IPS DF 4.7 (cell line): ENCODE measurements around the gene CBX6.
"Not testable (repeated sequence)": the region's sequence is repeated elsewhere in the genome, so short reads cannot be mapped to it uniquely, and the experiment has no call there.

Experiments
- DNase-seq: peaks from one replicate; pipeline ENCODE4 v3.0.0-alpha.2; 2013; ENCODE audit warnings: low spot score; ENCODE audit errors: extremely low read depth

CBX6 gene

DNA sequence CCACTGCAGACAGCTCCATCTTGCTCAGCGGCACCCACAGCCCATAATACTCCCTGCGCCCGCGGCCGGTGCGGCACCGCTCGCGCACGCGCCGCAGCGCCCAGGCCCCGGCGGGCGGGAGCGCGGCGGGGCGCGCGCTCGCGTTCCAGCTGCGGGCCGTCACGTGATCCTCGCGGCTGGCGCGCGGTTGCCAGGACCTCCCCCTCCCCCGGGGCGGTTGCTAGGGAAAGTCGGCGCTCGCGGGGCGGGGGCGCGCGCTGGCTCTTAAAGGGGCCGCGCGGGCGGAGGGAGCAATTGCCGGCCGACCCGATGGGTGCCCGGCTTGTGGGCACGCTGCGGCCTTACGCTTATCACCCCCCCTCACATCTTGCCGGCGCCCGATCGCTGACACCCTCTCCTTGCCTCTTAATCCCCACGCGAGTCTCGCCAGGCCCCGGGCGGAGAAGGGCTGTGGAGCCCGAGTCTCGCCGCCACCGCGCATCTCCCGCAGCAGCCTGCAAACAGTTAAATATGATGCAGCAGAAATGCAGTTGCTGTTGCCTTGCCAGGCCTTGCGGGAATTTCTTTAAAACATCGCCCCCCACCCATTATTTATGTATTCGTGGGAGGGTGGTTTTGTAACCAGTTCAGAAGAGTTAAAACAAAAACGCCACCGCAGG, at the start of gene CBX6:
Gene CBX6 (minus strand): TSS at position 45 of the 659 bp plus-strand sequence. CDS start 26 bp downstream, at position 19.
- DNase-seq: no peak

GRCh38 chr22:38921806-38922205, 49.8 kb upstream of the CBX6 start:
- DNase-seq: no peak

GRCh38 chr22:38921120-38921519, 49.1 kb upstream of the CBX6 start:
- no peak for DNase-seq

DNA sequence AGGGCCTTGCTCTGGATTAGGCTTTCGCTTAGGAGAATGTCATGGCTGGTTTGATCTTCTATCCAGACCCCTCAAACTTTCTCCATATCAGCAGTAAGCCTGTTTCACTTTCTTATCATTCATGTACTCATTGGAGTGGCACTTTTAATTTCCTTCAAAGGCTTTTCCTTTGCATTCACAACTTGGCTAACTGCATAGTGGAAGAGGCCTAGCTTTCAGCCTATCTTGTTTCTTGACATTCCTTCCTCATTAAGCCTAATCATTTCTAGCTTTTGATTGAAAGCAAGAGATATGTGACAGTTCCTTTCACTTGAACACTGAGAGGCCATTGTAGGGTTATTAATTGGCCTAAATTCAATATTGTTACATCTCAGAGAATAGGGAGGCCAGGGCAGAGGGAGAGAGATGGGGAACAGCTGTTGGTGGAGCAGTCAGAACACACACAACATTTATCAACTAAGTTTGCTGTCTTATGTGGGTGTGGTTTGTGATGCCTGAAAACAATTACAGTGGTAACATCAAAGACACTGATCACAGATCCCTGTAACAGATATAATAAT, 47.7 kb upstream of the CBX6 start:
- DNase-seq: no peak

DNA sequence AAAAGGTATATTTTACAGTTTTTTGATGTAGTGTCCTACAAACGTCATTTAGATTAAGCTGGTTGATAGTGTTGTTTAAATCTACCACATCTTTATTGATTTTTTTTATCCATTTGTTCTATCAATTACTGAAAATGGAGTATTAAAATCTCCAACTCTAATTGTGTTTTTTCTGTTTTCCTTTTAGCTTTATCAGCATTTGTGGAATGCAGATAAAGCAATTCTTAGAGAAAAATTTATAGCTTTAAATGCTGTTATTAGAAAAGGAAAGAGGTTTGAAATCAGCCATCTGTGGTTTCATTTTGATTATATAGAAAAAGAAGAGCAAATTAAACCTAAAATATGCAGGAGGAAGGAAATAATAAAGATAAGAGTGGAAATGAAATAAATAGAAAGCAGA, 39.4 kb upstream of the CBX6 start:
- no peak for DNase-seq

DNA sequence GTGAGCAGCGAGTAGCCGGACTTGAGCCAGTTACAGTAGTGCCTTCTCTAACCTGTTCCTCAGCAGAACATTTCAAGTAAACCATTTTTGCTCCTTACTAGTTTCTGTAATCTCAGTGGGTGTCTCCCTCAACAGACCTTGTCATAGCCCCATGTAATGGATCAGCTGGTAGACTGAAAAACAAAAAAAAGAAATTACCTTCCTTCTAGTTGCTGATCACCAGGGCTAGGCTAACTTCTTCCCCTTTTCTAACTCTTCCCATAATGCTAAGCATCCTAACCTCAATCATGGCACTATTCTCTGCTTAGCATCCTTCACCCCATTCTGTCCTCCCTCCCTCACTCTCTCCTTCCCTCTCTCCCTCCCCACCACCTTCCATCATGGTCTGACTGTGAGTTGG, 35.8 kb upstream of the CBX6 start:
- DNase-seq: no peak

- DNase-seq: no peak
These were observed 34.0 kb upstream of the CBX6 start for GRCh38 chr22:38906052-38906451.

GRCh38 chr22:38904052-38904617, 32.1 kb upstream of the CBX6 start:
- DNase-seq: not testable (repeated sequence)

DNA sequence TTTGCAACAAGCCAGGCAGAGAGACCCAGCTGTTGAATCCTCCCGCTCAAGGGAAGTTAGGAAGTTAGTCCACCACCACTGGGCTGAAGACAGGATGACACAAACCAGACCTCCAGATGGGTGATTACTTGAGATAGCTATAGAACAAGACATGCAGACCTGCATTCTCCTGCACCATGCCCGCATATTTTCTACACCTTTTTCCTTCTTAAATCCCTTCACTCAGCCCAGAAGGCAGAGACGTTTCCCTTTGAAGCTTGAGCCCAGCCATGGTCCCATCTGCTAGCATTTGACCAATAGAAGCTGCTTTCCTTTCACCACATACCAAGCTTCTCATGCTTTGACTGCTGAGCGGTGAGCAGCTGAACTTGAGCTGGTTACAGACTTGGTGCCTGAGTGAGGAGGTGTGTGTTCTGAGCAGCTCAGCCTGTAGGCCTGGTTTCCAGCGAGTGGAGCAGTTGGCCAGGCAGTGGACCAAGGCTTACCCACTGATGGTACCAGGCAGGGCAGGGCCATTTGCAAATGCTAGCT, 29.2 kb upstream of the CBX6 start:
- no peak for DNase-seq

DNA sequence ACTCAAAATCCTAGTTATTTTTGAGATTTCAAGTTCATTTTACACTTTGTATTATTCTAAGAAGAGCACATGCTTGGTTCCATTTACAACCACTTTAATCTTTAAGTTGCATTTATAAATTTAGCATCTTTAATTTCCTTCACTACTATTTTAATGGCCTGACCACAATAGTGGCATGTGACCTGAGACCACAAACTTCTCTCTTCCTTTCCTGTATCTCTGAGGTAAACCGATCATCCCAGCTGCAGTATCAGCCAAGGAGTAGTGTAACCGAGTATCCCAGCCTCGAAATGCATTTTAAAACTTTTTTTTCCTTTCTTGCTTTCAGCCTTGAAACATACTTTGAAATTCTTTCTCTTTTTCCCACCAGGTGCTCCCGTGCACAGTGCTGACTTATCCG, 28.7 kb upstream of the CBX6 start:
- DNase-seq: no peak

GRCh38 chr22:38891256-38891655, 19.2 kb upstream of the CBX6 start:
- no peak for DNase-seq

- DNase-seq: no peak
These were observed 18.4 kb upstream of the CBX6 start for GRCh38 chr22:38890377-38890776.

DNA sequence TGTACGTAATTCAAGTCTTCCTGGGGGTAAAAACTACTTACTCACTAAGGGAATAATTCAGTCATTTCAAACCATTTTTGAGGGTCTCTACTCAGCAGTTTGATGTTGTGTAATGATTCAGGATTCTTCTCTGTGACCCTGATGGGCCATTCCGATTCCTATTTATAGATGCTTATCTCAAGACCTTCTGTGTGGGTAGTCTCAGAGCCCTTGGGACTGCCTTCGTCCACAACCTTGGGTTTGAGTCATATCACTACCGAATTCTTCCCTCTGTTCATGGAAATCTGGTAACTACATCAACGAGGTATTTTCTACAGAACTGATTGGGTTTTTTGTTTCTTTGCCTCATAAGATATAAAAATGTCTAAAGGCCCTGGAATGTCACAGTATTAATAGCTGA, 14.3 kb upstream of the CBX6 start:
- no peak for DNase-seq

- DNase-seq: no peak
These were observed 11.1 kb upstream of the CBX6 start for GRCh38 chr22:38882972-38883622.

GRCh38 chr22:38881997-38882879, 10.2 kb upstream of the CBX6 start:
- no peak for DNase-seq

DNA sequence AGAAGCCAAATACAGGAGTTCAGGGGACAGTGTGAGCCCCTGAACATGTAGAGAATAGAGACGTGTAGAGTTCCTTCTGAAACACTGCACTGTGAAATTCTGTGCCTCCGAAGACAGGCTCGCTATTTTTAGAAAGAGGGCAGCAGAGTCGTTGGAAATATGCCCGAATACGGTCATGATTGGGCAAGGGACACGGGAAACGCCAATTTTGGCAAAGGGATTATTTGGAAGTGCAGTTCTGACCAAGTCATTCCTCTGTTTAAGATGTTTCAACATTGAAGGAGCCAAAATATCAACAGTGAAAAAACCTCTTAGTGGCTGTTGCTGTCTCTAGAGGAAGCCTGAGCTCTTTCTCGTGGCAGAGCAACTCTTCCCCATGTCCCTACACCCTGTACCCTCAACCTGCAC, 9.5 kb upstream of the CBX6 start:
- DNase-seq: no peak

DNA sequence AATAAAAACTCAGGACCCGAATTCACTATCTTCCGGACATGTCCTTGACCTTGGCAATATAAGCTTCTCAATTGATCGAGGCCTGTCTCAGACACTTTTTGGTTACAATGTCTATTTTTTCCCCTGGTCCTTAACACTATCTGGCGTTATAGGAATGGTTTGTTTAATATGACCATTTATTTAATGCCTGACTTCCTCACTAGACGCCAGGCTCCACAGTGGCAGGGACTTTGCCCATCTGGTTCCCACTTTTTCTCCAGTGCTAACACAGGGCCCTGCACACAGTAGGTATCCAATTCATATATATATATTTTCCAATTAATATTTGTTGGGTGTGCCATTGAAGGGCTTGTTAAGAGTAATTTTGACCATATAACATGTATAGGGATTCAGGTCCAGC, 7.9 kb upstream of the CBX6 start:
- DNase-seq: no peak

DNA sequence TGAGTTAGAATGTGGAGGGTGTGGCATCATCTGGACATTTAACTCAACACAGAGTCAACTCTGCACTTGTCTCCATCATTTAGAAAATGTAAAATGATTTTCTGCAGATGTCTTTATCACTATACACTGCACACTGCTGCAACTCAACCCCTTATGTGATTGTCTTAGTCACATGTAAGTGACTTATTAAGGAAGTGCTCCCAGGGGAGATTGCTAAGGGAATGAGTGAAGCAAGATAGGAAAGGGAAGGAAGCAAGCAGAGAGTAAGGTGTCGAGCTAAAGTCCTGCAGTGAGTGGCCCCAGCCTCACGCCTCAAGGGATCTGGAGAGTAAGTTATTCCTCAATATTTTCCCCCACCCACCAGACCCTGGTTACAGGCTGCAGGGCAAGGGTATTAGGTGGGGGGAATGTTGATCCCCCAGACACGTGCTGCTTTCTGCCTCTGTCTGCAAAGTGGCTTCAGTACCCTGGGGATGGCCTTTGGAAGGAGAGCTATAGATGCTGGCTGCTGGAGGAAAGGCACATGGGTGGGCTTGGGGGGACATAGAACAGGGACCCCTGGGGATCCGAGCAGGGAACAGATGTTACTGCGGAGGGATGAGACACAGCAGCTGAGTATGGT, 7.2 kb upstream of the CBX6 start:
- no peak for DNase-seq

DNA sequence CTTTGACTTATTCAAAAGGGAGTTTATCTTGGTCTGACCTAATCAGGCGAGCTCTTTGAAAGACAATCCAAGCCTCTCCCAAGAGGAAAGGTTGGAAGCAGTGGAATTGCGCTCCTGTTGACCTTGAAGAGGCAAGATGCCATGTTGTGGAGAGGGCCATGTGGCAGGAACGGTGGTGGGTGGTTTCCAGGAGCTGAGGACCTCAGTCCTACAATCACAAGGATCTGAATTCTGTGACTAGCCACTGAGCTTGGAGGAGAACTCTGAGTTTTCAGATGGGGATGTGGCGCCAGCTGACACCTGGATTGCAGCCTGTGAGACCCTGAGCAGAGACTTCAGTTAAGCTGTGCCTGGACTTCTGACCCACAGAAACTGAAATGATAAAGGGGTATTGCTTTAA, 6.0 kb upstream of the CBX6 start:
- DNase-seq: no peak

GRCh38 chr22:38874529-38875222, 2.7 kb upstream of the CBX6 start:
- DNase-seq: no peak
